Astrocyte (in vitro differentiated cells and primary cell): ENCODE results near the gene TEX13B. TPM values are rescaled to one million over a fixed set of nuclear protein-coding genes. Genes with fewer than 3 reads are reported as not detected.
"Not testable (repeated sequence)": the region's sequence is repeated elsewhere in the genome, so short reads cannot be mapped to it uniquely, and the experiment has no call there.

Source experiments
- DNase-seq: peaks from one replicate; pipeline ENCODE4 v3.0.0-alpha.2; 2010; ENCODE audit warnings: low read depth
- FAIRE-seq: peaks from 2 replicates; lab custom pipeline; 2011; peaks lifted over from hg19 to GRCh38; lab: Jason Lieb, UNC
- H2AFZ ChIP-seq: 2 replicates; pipeline ENCODE4 v1.6.0; 2012; ENCODE audit warnings: low read depth, low read length, inconsistent platforms
- H3K27ac ChIP-seq: 2 replicates; pipeline ENCODE4 v1.5.1; 2011; ENCODE audit warnings: low read depth, low read length, inconsistent platforms
- H3K27me3 ChIP-seq: 2 replicates; pipeline ENCODE4 v1.6.0; 2011; ENCODE audit warnings: low read length, inconsistent platforms; ENCODE audit not compliant: insufficient read depth
- H3K36me3 ChIP-seq: 2 replicates; pipeline ENCODE4 v1.5.1; 2011; ENCODE audit warnings: low read length, inconsistent platforms; ENCODE audit not compliant: insufficient read depth
- H3K4me1 ChIP-seq: 2 replicates; pipeline ENCODE4 v1.5.1; 2011; ENCODE audit warnings: low read length, inconsistent platforms; ENCODE audit not compliant: insufficient read depth
- H3K4me2 ChIP-seq: 2 replicates; pipeline ENCODE4 v1.6.0; 2012; ENCODE audit warnings: low read length, inconsistent platforms
- H3K4me3 ChIP-seq: 2 replicates; pipeline ENCODE4 v1.5.1; 2011; ENCODE audit warnings: low read depth, mild to moderate bottlenecking, low read length, inconsistent platforms; ENCODE audit not compliant: insufficient read depth
- H3K79me2 ChIP-seq: 2 replicates; pipeline ENCODE4 v1.6.0; 2012; ENCODE audit warnings: mild to moderate bottlenecking, low read length, inconsistent platforms; ENCODE audit not compliant: insufficient read depth
- H3K9ac ChIP-seq: 2 replicates; pipeline ENCODE4 v1.6.0; 2012; ENCODE audit warnings: mild to moderate bottlenecking, low read length, inconsistent platforms
- H3K9me3 ChIP-seq: 2 replicates; pipeline ENCODE4 v1.5.1; 2012; ENCODE audit warnings: low read depth, mild to moderate bottlenecking, low read length, inconsistent platforms; ENCODE audit not compliant: insufficient read depth
- H4K20me1 ChIP-seq: 2 replicates; pipeline ENCODE4 v1.6.0; 2012; ENCODE audit warnings: low read length, inconsistent platforms; ENCODE audit not compliant: insufficient read depth
- H3K27ac Mint-ChIP-seq: one replicate; pipeline ENCODE4 v1.8.0; 2021; ENCODE audit warnings: mild to moderate bottlenecking, mixed read lengths; ENCODE audit not compliant: unreplicated experiment
- H3K27me3 Mint-ChIP-seq: one replicate; pipeline ENCODE4 v1.8.0; 2021; ENCODE audit warnings: low read depth, mixed read lengths; ENCODE audit not compliant: unreplicated experiment
- H3K36me3 Mint-ChIP-seq: one replicate; pipeline ENCODE4 v1.8.0; 2021; ENCODE audit warnings: low read depth, mixed read lengths; ENCODE audit not compliant: unreplicated experiment
- H3K4me1 Mint-ChIP-seq: one replicate; pipeline ENCODE4 v1.8.0; 2021; ENCODE audit warnings: low read depth, mixed read lengths; ENCODE audit not compliant: unreplicated experiment
- H3K4me3 Mint-ChIP-seq: one replicate; pipeline ENCODE4 v1.8.0; 2021; ENCODE audit warnings: mild to moderate bottlenecking, moderate library complexity, mixed read lengths; ENCODE audit not compliant: unreplicated experiment
- H3K9me3 Mint-ChIP-seq: one replicate; pipeline ENCODE4 v1.8.0; 2021; ENCODE audit warnings: mild to moderate bottlenecking, mixed read lengths; ENCODE audit not compliant: unreplicated experiment
- CTCF ChIP-seq: IDR thresholded peaks from 2 replicates; pipeline ENCODE4 v1.5.1; 2011; ENCODE audit warnings: low read depth, mild to moderate bottlenecking, inconsistent platforms, low read length, moderate library complexity; ENCODE audit not compliant: insufficient read depth
- EZH2 ChIP-seq: IDR thresholded peaks from 2 replicates; pipeline ENCODE4 v1.6.1; 2012; ENCODE audit warnings: mild to moderate bottlenecking, low read length, inconsistent platforms; ENCODE audit not compliant: insufficient read depth
- total RNA-seq: library from RNA; stranded (reverse); gene quantifications from 2 replicates; pipeline ENCODE4 v1.2.1, GENCODE V29; 2021

Gene TEX13B
- total RNA-seq, 1 donor from 2014 or later, result not detected

- no peak overlapping the region for H3K27ac ChIP-seq
- no peak overlapping the region for H3K4me3 ChIP-seq
- peaks cover 6% of the 10 kb centered on the region for H3K9me3 Mint-ChIP-seq
- no peak overlapping the region for H3K9ac ChIP-seq
- TF ChIP-seq EZH2 (no peak), CTCF (no peak)
- H3K4me1 Mint-ChIP-seq, result peaks cover 3% of the 10 kb centered on the region
- no peaks in the 10 kb centered on the region for H3K79me2 ChIP-seq
- H3K9me3 ChIP-seq, result no peaks in the 10 kb centered on the region
- H3K27me3 ChIP-seq, result no peaks in the 10 kb centered on the region
- no peaks in the 10 kb centered on the region for H3K36me3 ChIP-seq
- H3K36me3 Mint-ChIP-seq, result peaks cover 2% of the 10 kb centered on the region
- no peak overlapping the region for H3K27ac Mint-ChIP-seq
- no peaks in the 10 kb centered on the region for H3K27me3 Mint-ChIP-seq
- DNase-seq, result no peak
- FAIRE-seq, result no peak
- no peak overlapping the region for H3K4me2 ChIP-seq
- no peaks in the 10 kb centered on the region for H4K20me1 ChIP-seq
- H3K4me1 ChIP-seq, result no peaks in the 10 kb centered on the region
- no peak overlapping the region for H2AFZ ChIP-seq
- H3K4me3 Mint-ChIP-seq, result no peak overlapping the region
Measured at GRCh38 chrX:107968623-107969022, 13.5 kb downstream of the TEX13B start.

- H3K27ac ChIP-seq, H3K36me3 ChIP-seq, H3K27me3 ChIP-seq, H3K4me3 ChIP-seq, H3K9me3 ChIP-seq, H3K4me2 ChIP-seq, H3K27ac Mint-ChIP-seq, DNase-seq, H3K9ac ChIP-seq, H3K4me3 Mint-ChIP-seq, H3K27me3 Mint-ChIP-seq, H2AFZ ChIP-seq, H3K9me3 Mint-ChIP-seq, H3K4me1 Mint-ChIP-seq, FAIRE-seq, H3K79me2 ChIP-seq, H4K20me1 ChIP-seq, H3K4me1 ChIP-seq, H3K36me3 Mint-ChIP-seq: not testable (repeated sequence)
Measured at GRCh38 chrX:107955337-107955736, 26.8 kb downstream of the TEX13B start.

DNA sequence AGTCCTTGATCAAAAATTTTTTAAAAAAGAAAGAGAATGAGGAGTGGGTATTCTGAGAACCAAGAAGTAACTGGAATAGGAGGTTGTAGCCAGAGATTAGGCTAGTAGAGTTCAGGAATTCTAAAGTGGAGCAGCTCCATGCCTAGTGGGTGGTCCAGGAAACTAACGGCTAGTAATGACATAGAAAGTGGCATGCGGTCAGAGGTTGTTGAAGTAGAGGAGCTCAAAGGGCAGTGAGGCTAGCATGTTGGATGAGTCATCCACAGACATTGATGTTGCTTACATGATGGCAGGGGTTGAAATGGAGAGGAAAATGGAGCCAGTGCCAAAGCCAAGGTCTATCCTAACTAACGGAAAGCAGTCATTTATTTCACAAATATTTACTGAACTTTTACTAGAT is 42.1 kb downstream of the TEX13B start:
- peak; percentile 45 for FAIRE-seq
- Histone ChIP-seq H3K4me1 (no peaks in the 10 kb centered on the region), H3K9me3 (no peaks in the 10 kb centered on the region), H3K27me3 (no peaks in the 10 kb centered on the region), H3K4me3 (no peak overlapping the region), H3K36me3 (no peaks in the 10 kb centered on the region), H3K79me2 (no peaks in the 10 kb centered on the region), H3K27ac (no peak overlapping the region), H3K4me2 (no peak overlapping the region), H4K20me1 (no peaks in the 10 kb centered on the region), H3K9ac (no peak overlapping the region), H2AFZ (no peak overlapping the region)
- no peak overlapping the region for H3K27ac Mint-ChIP-seq
- DNase-seq, result no peak
- TF ChIP-seq CTCF (no peak), EZH2 (no peak)
- H3K4me3 Mint-ChIP-seq, result no peak overlapping the region
- no peaks in the 10 kb centered on the region for H3K27me3 Mint-ChIP-seq
- peaks cover 2% of the 10 kb centered on the region for H3K36me3 Mint-ChIP-seq
- peaks cover 2% of the 10 kb centered on the region for H3K9me3 Mint-ChIP-seq
- no peaks in the 10 kb centered on the region for H3K4me1 Mint-ChIP-seq
